HuH-7 (cell line): ENCODE measurements around the gene BLVRB.
"Not testable (repeated sequence)": the region's sequence is repeated elsewhere in the genome, so short reads cannot be mapped to it uniquely, and the experiment has no call there.

Experiments
- DNase-seq: peaks from one replicate; pipeline ENCODE4 v3.0.0; 2011; ENCODE audit warnings: low spot score

The BLVRB gene

DNA sequence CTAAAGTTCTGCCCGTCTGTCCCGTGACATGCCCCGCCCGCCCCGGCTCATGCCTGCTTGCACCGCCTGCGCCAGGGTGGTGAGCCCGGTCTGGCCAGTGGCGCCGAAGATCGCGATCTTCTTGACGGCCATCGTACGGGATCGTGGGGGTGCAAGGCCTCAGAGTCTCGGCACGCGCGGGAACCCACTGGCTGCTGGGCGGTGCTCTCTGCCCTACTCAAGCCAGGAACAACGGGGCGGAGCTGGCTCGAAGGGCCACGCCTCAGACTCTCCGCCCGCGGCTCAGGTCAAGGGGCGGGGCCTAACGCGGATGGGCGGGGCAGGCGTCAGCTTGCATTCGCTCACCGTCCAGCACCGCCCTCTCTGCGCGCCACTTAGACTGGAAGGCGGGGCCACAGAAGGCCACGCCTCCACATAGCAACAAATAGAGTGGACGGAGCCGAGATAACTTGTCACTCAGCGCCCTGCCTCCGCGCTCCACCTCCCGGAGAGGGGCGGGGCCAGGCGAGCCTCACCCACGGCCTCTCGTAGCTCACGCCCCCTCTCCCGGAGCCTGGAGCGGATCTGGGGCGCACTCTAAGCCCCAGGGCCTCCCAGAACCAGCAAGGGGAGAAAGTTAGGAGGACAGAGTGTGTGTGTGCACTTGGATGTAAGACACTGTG lies at the start of gene BLVRB:
BLVRB (minus strand) TSS at position 189 of the 662 bp plus-strand sequence; CDS start at position 132, 57 bp downstream.
- peak; percentile 97 for DNase-seq

DNA sequence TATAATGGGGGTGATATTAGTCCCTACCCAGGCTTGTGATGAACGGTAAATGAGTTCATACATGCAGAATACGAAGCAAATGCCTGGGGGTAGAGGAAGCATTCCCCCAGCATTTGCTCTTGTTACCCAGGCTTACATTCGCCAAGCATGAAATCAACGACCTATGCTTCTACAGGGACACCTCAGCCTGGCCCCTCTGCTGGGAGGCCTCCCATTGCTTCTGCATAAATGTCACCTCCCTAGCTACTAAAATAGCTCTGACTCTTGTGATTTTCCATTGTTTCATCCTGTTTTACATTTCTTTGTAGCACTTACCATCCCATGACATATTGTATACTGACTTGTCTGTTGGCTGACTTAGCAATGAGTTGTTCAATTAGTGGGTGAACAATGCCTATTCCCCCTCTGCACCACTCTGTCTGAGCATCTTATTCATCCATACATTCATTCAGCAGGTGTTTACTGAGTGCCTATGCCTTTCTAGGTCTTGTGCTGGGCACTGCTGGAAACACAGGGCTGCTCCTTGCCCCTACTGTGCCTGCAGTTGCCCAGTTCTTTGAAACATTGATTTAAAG lies 48.3 kb upstream of the BLVRB start:
- no peak for DNase-seq

DNA sequence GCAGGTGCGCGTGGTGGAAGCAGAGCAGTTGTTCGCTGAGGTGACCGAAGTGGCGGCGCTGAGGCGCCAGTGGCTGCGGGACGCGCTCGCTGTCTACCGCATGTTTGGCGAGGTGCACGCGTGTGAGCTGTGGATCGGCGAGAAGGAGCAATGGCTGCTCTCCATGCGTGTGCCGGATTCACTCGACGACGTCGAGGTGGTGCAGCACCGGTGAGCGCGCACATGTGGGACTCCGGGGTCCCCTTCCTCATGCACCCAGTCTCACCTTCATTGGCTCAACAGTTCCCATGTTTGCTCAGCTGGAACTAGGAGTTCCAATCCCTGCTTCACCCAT lies 47.8 kb upstream of the BLVRB start:
- no peak for DNase-seq

DNA sequence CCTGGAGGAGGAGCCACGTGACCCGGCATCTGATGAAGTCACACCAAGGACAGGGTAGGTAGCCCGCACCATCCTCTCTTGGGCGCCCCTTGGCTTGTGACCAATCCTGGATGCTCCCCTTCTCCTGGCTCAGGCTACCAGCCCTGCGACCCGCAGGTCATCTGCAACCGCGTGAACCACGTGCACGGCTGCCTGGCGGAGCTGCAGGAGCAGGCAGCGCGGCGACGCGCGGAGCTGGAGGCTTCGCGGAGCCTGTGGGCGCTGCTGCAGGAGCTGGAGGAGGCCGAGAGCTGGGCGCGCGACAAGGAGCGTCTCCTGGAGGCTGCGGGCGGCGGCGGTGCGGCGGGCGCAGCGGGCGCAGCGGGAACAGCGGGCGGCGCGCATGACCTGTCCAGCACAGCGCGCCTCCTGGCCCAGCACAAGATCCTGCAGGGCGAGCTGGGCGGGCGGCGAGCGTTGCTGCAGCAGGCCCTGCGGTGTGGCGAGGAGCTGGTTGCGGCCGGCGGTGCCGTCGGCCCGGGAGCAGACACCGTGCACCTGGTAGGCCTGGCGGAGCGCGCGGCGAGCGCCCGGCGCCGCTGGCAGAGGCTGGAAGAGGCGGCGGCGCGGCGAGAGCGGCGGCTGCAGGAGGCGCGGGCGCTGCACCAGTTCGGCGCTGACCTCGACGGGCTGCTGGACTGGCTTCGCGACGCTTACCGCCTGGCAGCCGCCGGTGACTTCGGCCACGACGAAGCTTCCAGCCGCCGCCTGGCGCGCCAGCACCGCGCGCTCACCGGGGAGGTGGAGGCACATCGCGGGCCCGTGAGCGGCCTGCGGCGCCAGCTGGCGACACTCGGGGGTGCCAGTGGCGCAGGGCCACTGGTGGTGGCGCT lies 47.2 kb upstream of the BLVRB start:
- no peak for DNase-seq

DNA sequence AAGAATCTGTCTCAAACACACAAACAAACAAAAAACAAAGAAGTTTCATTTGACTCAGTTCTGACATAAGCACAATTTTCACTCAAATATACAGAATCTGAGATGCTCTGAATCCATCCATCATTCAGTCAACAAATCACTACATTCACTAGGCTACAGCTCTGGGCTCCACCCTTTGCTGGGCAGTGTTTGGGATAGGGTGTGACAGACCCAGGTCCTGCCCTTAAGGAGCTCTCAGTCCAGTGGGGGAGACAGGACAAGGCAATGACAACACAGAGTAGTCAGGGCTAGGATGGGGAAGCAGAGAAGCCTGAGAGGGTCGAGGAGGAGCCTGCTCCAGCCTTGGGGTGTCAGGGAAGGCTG lies 46.5 kb upstream of the BLVRB start:
- no peak for DNase-seq

DNA sequence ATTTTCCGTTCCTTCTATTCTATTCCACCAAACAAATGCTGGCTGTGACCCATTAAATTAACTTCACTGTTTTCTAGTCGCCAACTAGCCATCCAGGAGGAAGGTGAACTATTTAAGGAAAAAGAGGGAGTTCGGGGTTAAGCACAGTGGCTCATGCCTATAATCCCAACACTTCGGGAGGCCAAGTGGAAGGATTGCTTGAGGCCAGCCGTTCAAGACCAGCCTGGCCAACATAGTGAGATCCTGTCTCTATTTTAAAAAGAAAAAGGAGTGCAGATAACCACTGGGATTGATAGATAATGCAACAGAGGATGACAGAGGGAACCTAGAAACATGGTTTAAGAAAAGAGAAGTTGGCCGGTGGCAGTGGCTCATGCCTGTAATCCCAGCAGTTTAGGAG lies 45.9 kb upstream of the BLVRB start:
- DNase-seq: no peak

DNA sequence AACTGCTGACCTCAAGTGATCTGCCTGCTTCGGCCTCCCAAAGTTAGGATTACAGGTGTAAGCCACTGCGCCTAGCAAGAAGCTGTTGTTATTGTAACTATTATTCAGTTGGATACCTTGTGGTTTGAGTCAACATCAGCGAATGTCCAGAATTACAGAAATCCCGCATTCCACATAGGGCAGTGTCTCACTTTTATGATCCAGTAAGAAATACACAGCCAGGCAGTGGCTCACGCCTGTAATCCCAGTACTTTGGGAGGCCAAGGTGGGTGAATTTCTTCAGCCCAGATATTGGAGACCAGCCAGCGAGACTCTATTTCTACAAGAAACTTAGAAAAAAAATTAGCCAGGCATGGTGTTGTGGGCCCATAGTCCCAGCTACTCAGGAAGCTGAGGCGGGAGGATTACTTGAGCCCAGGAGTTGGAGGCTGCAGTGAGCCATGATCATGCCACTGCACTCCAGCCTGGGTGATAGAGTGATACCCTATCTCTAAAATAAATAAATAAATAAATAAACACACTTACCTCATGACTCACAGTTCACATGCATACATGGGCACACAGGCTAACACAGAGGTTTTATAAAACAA lies 45.1 kb upstream of the BLVRB start:
- DNase-seq: no peak

DNA sequence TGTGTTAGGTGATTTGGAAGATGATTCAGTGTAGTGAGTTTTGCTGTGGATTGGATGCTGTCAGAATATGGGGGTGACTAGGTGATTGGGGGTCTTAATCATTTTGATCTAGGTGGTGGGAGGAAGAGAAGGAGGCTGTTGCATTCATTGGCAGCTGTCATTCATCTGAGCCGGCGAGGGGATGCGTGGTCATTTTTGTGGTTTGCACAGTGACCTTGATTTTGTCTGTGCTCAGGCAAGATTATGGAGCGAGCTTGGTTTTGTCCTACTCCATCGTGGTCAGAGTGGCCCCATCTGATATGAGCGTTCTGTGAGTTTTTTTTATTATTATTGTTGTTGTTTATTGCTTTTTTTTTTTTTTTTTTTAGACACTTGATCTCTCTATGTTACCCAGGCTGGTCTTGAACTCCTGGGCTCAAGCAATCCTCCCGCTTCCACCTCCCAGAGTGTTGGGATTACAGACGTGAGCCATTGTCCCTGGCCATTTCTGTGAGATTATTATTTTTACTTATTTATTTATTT lies 43.3 kb upstream of the BLVRB start:
- DNase-seq: no peak

DNA sequence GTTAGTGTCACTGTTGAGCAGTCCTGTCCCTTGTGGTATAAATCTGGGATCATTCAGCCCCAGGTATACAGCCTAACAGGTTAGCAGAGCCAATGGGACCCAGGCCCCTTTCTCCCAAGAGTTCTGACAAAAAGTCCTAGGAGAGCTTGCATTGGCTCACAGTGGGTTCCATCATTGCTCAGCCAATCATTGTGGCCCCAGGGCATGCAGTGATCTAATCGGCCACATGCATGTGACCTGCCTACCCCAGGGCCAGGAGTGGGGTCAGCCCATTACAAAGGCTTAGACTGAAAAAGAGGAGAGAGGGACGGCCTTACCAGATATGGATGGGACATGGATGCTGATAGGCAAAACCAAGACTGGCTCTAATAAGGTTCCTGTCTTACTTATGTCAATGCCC lies 42.3 kb upstream of the BLVRB start:
- no peak for DNase-seq

DNA sequence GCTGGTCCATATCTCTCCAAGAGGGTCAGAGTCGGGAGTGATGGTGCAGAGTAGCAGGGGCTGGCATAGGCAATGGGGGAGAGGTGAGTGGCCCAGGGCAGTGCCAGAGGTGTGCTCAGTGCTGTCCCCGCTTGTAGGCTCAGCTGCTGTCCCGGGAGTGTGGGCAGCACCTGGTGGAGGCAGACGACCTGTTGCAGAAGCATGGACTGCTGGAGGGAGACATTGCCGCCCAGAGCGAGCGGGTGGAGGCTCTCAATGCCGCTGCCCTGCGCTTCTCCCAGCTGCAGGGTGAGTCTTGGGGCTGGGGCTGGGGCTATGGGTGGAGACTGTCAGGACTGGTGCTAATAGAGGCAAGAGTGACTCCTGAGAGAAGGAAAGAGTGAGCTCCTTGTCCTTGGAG lies 40.6 kb upstream of the BLVRB start:
- DNase-seq: no peak

DNA sequence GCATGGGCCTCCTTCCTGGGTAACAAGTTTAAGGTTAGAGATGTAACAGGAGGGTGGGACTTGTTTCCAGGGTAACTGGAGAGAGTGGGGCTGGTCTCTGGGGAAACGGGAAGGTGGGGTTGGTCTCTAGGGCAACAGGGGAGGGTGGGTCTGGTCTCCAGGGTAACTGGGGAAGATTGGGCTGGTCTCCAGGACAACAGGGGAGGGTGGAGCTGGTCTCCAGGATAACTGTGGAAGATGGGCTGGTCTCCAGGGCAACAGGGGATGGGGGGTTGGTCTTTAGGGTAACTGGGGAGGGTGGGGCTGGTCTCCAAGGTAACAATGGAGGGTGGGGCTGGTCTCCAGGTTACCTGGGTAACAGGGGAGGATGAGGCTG lies 37.8 kb upstream of the BLVRB start:
- no peak for DNase-seq

DNA sequence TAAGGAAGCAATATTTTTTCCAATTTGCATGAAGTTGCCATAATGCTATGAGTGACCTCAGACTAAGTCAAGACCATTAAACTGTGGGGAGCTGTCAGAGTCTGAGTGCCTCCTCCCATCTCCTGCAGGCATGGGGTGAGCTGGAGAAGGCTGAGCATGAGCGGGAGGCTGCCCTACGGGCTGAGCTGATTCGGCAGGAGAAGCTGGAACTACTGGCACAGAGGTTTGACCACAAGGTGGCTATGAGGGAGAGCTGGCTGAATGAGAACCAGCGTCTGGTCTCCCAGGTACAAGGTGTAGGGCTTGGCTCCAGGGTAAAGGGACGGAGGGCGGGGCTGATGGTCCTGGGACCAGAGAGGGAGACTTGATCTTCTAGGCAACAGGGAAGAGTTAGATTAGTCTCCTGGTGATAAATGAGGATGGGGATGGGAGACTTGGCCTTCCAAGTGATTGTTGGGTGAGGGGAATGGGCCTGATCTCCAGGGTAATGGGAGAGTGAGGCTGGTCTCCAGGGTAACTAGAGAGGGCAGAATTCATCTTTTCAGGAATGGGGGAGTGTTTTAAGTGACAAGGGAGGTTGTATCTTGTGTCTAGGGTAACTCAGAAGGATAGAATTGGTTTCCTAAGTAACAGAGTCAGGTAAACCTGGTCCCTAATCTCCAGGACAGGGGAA lies 37.2 kb upstream of the BLVRB start:
- DNase-seq: peak; percentile 71

DNA sequence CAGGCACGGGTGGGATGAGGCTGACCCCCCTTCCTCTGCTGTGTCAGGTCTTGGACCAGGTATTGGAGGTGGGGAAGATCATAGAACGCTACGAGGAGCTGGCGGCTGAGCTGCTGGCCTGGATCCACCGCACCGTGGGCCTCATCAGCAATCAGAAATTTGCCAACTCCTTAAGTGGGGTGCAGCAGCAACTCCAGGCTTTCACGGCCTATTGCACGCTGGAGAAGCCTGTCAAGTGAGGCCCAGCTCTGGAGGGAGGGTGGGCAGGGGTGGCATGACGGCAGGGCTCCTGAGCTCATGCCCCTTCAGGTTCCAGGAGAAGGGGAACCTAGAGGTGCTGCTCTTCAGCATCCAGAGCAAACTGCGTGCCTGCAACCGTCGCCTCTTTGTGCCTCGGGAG lies 36.5 kb upstream of the BLVRB start:
- DNase-seq: no peak

DNA sequence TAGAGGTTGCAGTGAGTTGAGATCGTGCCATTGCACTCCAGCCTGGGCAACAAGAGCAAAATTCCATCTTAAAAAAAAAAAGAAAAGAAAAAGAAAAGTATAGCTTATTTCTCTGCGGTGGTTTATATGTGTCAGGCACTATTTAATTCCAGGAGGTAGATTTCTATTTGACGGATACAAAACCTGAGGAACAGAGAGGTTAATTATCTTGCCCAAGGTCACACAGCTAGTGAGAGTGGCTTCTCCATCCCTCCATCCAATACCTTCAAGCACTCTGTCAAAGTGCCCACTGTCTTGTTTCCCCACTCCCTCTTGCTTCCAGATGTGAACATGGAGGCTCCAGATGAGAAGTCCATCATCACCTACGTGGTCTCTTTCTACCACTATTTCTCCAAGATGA lies 36.1 kb upstream of the BLVRB start:
- no peak for DNase-seq

DNA sequence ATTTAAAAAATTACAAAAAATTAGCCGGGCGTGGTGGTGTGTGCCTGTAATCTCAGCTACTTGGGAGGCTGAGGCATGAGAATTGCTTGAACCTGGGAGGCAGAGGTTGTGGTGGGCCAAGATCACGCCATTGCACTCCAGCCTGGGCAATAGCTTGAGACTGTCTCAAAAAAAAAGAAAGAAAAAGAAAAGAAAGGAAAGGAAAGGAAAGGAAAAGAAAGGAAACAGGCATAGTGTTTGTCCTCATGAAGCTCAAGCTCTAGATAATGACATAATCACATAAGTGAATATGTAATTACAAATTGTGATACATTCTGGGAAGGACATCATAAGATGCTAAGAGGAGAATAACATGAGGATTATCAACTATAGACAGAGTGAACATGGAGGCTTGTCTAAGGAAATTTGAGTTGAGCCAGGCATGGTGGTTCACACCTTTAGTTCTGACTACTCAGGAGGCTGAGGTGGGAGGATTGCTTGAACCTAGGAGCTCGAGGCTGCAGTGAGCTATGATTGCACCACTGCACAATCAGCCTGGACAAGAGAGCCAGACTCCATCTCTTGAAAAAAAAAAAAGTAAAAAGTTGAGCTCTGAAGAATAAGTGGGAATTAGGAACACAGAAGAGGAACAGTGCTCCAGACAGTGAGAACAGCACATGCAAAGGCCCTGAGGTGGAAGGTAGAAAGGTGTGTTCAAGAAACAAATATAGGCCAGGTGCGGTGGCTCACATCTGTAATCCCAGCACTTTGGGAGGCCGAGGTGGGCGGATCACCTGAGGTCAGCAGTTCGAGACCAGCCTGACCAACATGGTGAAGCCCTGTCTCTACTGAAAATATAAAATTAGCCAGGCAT lies 35.4 kb upstream of the BLVRB start:
- DNase-seq: not testable (repeated sequence)

DNA sequence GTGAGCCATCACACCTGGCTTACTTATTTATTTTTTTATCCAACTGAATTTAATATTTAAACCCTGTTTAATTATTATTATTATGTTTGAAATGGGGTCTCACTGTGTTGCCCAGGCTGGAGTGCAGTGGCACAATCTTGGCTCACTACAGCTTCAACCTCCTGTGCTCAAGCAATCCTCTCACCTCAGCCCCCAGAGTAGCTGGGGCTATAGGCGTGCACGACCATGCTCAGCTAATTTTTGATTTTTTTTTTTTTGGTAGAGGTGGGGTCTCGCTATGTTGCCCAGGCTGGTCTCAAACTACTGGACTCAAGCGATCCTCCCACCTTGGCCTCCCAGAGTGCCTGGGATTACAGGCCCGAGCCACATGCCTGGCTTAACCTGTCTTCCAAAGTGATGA lies 33.8 kb upstream of the BLVRB start:
- DNase-seq: no peak

DNA sequence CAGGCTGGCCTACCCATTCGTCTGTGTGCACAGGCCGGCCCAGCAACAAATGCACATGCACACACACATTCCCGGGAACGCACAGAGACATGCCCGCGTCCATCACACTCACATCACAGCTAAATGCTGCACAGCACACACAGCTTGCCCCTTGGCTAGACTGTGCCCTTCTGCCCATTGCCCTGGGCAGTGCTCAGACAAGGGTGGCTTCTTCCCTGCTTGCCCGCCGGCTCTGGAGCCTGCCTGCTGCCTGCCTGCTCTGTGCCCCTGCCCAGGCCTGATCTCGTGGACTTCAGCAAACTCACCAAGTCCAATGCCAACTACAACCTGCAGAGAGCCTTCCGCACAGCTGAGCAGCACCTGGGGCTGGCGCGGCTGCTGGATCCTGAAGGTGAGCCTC lies 31.7 kb upstream of the BLVRB start:
- DNase-seq: no peak

DNA sequence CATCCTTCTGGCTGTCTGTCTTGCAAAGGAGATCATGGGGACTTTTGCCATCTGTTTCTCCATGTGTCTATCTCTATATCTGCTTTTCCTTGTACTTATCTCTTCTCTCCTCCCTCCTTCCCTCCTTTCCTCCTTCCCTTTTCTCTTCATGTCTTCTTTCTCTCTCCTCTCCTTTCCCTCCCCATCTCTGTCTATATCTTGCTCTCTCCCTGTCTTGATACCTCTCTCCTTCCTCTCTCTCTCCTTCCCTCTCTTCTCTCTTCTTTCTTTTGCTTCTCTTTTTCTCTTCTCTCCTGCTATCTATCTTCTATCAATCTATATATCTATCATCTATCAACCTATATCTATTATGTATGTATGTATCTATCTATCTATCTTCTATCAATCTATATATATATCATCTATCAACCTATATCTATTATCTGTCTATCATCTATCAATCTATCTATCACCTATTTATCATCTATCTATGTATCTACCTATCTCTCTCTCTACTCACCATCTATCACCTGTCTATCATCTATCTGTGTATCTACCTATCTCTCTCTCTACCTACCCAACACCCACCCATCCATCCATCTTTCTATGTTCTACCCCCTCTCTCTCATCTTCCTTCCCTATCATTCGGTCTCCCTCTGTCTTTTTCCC lies 28.8 kb upstream of the BLVRB start:
- DNase-seq: no peak

DNA sequence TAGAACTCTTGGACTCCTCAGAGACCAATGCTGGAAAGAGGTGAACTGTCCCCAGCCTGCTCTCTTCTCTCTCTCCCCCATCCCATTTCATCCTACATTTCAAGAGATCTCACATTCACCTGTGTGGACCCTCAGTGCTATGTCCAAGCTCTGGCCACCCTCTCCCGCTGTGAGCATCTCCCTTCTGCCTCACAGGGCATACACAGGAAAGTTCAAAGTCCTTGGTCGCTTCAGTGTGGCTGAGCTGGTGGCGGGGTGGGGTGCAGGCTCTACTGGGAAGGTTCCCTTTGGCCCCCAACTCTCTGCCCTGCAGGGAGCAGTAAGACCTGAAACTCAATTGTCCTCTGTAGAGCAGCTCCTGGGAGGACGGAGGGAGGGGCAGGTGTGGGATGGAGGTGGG lies 28.2 kb upstream of the BLVRB start:
- no peak for DNase-seq

DNA sequence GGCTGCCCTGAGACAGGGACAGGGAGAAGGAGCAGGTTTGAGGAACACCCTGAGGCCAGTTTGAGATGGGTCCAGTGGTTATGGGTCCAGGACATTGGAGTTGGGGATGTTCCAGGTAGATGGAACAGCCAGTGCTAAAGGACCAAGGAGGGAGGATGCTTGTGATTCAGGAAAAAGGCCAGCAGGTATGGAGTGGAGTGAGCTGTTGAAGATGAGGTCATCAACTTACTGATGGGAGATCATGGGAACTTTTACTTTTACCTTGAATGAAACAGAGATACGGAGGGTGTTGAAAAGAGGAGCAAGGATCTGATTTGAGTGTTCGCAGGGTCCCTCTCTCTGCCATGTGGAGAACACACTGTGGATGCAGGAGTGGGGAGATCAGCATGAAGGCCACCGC lies 26.7 kb upstream of the BLVRB start:
- no peak for DNase-seq

DNA sequence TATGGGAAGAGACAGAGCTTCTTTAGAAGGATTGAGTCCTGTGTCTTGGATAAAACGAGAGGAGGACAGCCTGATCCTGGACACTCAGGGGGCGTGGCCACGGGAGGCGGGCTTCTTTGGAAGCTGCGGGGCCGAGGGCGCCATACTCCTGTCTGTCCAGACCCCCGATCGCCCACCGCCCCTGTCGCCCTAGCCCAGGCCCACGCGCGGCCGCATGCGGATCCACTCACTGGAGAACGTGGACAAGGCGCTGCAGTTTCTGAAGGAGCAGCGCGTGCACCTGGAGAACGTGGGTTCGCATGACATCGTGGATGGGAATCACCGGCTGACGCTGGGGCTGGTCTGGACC lies 24.3 kb upstream of the BLVRB start:
- no peak for DNase-seq
